Thymus (tissue), 2 donors: ENCODE measurements around the gene PPM1N. TPM values are rescaled to one million over a fixed set of nuclear protein-coding genes. Genes with fewer than 3 reads are reported as not detected.

Source experiments
- polyA plus RNA-seq: library from polyadenylated mRNA; stranded (reverse); fragments of 200-250 nt; gene quantifications from one replicate; pipeline ENCODE4 v1.2.3, GENCODE V29; 2013
- total RNA-seq: library from RNA; stranded (reverse); fragments of 120-200 nt; gene quantifications from one replicate; pipeline ENCODE4 v1.2.4, GENCODE V29; 2013
- donor health status: healthy.

Gene PPM1N
- total and polyA plus RNA-seq, 2 donors, result 4.0 to 4.8 TPM

Other genes with a start within 250 kb of the PPM1N start
- gene MARK4, start 247.2 kb upstream of the PPM1N start, total RNA-seq, result 6.0 TPM
- gene MARK4, start 247.2 kb upstream of the PPM1N start, polyA plus RNA-seq, result 9.8 TPM
- gene CKM, start 175.6 kb upstream of the PPM1N start, total RNA-seq, result 2.3 TPM
- gene CKM, start 175.6 kb upstream of the PPM1N start, polyA plus RNA-seq, result 4.5 TPM
- gene KLC3, start 157.7 kb upstream of the PPM1N start, total RNA-seq, result 2.5 TPM
- 5.5 TPM for gene KLC3, start 157.7 kb upstream of the PPM1N start, polyA plus RNA-seq
- gene ERCC2, start 127.9 kb upstream of the PPM1N start, total RNA-seq, result 5.0 TPM
- gene ERCC2, start 127.9 kb upstream of the PPM1N start, polyA plus RNA-seq, result 14.2 TPM
- 1.7 TPM for gene PPP1R13L, start 93.4 kb upstream of the PPM1N start, total RNA-seq
- 41.6 TPM for gene PPP1R13L, start 93.4 kb upstream of the PPM1N start, polyA plus RNA-seq
- 5.8 TPM for gene POLR1G, start 91.8 kb upstream of the PPM1N start, total RNA-seq
- gene POLR1G, start 91.8 kb upstream of the PPM1N start, polyA plus RNA-seq, result 1.8 TPM
- gene ERCC1, start 74.5 kb upstream of the PPM1N start, total RNA-seq, result 61.6 TPM
- gene ERCC1, start 74.5 kb upstream of the PPM1N start, polyA plus RNA-seq, result 42.6 TPM
- 6.1 TPM for gene FOSB, start 30.4 kb upstream of the PPM1N start, total RNA-seq
- 7.1 TPM for gene FOSB, start 30.4 kb upstream of the PPM1N start, polyA plus RNA-seq
- gene RTN2, start 1.4 kb upstream of the PPM1N start, total RNA-seq, result 1.6 TPM
- gene RTN2, start 1.4 kb upstream of the PPM1N start, polyA plus RNA-seq, result 5.0 TPM
- gene VASP, start 9.0 kb downstream of the PPM1N start, total RNA-seq, result 61.2 TPM
- 138 TPM for gene VASP, start 9.0 kb downstream of the PPM1N start, polyA plus RNA-seq
- 3.4 TPM for gene OPA3, start 86.4 kb downstream of the PPM1N start, total RNA-seq
- 7.4 TPM for gene OPA3, start 86.4 kb downstream of the PPM1N start, polyA plus RNA-seq
- gene GPR4, start 103.8 kb downstream of the PPM1N start, total RNA-seq, result 0.09 TPM
- 1.3 TPM for gene GPR4, start 103.8 kb downstream of the PPM1N start, polyA plus RNA-seq
- gene EML2, start 141.0 kb downstream of the PPM1N start, total RNA-seq, result 19.3 TPM
- gene EML2, start 141.0 kb downstream of the PPM1N start, polyA plus RNA-seq, result 55.2 TPM
- 0.14 TPM for gene GIPR, start 169.8 kb downstream of the PPM1N start, total RNA-seq
- gene GIPR, start 169.8 kb downstream of the PPM1N start, polyA plus RNA-seq, result 1.6 TPM
- gene SNRPD2, start 193.5 kb downstream of the PPM1N start, total RNA-seq, result 711 TPM
- 395 TPM for gene SNRPD2, start 193.5 kb downstream of the PPM1N start, polyA plus RNA-seq
- gene QPCTL, start 194.2 kb downstream of the PPM1N start, total RNA-seq, result 3.1 TPM
- 8.2 TPM for gene QPCTL, start 194.2 kb downstream of the PPM1N start, polyA plus RNA-seq
- gene FBXO46, start 232.5 kb downstream of the PPM1N start, total RNA-seq, result 6.8 TPM
- 18.8 TPM for gene FBXO46, start 232.5 kb downstream of the PPM1N start, polyA plus RNA-seq
- not detected for gene MEIOSIN, start 235.0 kb downstream of the PPM1N start, total RNA-seq
- 0.02 TPM for gene MEIOSIN, start 235.0 kb downstream of the PPM1N start, polyA plus RNA-seq